D341Med (cell line): ENCODE results near the gene TBK1.
"Not testable (repeated sequence)": the region's sequence is repeated elsewhere in the genome, so short reads cannot be mapped to it uniquely, and the experiment has no call there.

Source experiments
- DNase-seq: peaks from one replicate; pipeline ENCODE4 v3.0.0; 2012; ENCODE audit warnings: low spot score

Gene TBK1

DNA sequence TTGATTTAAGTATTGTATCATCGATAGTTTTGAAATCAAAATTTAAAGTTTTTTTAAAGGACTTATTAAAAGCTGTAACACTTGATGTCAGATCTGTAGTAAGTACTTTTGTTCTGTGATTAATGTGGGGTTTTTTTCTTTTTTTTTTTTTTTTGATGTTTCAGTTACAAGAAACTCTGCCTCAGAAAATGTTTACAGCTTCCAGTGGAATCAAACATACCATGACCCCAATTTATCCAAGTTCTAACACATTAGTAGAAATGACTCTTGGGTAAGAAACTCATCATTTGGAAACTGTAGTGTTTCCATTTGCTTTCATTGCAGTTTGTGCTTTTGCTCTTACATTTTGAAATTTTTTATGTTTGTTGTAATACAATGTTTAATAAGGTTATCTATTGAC, 45.6 kb downstream of the TBK1 start:
- DNase-seq: no peak

DNA sequence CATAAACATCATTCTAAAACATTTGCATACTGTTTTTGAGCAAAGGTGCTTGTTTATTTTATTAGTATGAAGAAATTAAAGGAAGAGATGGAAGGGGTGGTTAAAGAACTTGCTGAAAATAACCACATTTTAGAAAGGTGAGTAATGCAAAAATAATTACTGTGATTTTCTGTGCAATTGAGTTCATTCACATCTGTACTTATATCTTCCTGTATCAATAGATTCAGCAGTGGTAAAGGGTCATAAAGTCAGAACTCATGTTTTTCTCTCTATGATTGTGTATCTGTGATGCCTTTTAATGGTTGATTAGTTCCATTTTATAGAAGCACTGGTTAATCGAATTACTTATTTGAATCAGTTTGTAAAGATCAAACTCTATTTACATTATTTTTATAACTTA, 46.0 kb downstream of the TBK1 start:
- no peak for DNase-seq

DNA sequence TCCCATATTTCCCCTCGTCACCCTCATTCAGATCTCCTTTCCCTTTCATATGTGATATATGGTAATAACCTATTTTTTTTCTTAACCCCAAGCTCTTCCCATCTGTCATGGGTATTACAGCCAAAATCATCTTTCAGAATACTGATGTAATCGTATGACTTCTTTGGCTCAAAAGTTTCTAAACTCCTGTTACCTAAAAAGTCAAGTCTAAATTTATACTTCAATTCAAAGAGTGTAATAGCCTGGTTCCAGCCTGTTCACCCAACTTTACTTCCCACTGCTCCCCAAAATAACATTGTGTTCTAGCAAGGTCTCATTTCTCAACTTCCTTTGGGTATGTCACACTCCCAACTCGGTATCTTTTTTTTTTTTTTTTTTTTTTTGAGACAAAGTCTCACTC, 48.5 kb downstream of the TBK1 start:
- DNase-seq: no peak

DNA sequence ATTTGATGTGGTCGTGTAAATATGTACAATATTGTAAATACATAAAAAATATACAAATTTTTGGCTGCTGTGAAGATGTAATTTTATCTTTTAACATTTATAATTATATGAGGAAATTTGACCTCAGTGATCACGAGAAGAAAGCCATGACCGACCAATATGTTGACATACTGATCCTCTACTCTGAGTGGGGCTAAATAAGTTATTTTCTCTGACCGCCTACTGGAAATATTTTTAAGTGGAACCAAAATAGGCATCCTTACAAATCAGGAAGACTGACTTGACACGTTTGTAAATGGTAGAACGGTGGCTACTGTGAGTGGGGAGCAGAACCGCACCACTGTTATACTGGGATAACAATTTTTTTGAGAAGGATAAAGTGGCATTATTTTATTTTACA, 49.6 kb downstream of the TBK1 start:
- DNase-seq: no peak

DNA sequence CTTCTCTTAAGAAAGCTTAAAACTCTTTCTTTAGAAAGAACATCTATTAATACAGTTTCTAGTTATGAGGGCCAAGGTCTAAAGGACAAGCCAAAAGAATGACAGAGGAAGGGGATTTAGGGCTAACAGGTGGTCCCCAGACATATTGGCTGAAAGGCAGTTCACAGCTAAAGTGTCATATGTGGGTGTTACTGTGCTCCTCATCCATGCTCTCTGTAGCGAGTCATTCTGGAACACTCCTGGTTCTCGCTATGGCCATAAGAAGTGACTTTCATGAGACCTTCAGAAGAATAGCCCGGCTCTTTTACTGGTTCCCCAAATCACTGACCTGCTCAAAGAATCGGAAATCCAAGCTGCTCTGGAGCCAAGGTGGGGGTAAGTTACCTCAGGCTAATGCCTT, 55.0 kb downstream of the TBK1 start:
- DNase-seq: no peak

DNA sequence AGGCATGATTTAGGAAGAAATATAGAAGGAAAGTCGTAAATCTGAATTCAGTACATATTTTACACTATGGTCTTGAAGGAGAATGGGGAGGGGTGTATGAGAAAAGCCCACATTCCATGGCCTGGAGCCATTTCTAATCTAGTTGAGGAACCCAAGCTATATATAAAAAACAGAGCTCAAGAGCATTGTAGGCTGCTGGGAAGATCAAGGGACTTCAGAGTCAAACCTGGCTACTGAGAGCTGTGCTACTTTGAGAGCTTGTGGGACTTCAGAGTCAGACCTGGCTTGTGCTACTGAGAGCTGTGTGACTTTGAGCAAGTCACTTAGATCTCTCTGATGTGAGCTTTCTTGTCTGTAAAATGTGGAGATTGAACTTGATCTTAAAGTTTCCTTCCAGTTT, 58.7 kb downstream of the TBK1 start:
- no peak for DNase-seq

DNA sequence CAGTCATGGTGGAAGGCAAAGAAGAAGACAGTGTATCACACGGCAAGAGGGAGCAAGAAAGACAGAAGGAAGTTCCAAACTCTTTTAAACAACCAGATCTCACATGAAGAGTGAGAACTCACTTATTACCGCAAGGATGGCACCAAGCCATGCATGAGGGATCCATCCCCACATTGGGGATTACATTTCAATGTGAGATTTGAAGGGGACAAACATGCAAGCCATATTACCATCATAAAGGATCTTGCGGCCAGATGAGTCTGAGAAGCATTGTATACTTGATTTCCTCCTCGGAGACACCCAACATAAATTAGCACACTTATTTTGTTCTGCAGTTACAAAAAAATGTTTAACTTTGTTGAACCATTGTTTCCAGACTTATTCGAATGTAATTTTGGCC, 66.5 kb downstream of the TBK1 start:
- DNase-seq: no peak

DNA sequence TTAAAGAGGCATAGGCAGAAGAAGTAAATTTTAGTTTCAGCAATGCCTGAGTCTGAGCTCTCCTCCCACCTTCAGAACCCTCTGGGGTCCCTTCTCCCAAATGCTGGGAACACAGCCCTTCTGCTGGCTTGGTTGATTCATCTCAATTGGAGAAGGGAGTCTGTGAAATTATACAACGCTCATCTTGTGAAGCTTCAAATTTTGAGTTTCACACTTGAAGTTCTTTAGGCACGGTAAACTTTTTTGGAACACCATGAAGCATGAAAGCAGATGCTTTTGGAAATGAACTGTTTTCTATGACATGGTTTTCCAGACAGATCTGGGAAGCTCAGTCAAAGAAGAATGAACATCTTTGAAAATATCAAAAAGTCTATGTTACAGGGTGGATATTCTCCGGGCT, 69.9 kb downstream of the TBK1 start:
- no peak for DNase-seq

DNA sequence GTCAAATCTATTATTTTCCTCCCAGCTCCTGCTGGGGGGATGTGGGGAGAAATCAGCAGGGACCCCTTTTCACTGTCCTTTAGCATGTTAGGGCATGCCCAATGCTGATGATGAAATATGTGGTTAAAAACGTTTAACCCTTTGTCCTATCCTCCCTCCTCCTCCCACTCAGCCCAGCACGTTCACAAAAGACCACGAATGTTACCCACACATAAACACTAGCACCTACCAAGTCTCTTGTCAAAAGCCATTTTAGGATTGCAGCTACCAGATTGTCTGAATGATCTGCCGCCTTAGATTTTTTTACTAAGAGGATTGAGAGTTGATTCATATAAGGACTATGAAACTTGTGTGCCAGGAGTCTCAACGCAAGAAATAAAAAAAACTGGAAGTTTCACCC, 70.4 kb downstream of the TBK1 start:
- DNase-seq: no peak

DNA sequence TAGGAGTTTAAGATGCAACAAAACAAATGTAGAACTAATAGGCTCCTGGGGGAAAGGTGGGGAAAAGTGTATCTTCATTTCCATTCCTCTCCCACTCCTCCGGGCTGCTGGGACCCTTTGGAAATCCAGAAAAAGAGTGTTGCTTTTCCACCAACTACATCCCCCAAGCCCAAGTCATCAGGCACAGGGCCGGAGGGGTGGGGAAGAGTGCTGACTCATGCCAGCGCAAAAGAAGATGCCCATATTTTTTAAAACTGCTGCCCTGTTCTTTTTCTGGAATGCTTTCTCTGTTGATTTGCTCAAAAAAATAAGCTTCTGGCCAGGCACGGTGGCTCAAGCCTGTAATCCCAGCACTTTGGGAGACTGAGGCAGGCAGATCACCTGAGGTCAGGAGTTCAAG, 70.9 kb downstream of the TBK1 start:
- no peak for DNase-seq

DNA sequence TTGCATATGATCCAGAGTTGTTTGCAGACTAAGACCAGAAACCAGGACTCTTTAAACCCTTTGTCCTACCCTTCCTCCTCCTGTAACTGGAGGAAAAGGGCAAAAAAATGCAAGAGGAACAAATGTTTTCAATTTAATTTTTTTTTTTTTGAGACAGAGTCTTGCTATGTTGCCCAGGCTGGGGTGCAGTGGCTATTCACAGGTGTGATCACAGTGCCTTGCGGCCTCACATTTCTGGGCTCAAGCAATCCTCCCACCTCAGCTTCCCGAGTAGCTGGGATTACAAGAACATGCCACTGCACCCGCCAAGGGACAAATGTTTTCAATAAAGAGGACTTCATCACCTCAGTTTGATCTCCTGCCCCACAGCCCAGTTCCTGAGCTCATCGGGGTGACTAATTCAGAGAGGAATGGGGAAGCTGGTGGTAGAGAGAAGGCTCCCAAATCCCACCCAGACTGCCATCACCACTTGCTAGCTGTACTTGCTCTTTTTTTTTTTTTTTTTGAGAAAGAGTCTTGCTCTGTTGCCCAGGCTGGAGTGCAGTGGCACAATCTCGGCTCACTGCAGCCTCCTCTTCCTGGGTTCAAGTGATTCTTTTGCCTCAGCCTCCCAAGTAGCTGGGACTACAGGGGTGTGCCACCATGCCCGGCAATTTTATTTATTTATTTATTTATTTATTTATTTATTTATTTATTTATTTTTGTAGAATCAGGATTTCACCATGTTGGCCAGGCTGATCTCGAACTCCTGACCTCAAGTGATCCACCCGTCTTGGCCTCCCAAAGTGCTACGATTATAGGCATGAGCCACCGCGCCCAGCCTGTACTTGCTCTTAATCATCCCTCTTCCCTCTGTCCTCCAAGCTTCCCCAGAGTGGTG, 71.9 kb downstream of the TBK1 start:
- not testable (repeated sequence) for DNase-seq

DNA sequence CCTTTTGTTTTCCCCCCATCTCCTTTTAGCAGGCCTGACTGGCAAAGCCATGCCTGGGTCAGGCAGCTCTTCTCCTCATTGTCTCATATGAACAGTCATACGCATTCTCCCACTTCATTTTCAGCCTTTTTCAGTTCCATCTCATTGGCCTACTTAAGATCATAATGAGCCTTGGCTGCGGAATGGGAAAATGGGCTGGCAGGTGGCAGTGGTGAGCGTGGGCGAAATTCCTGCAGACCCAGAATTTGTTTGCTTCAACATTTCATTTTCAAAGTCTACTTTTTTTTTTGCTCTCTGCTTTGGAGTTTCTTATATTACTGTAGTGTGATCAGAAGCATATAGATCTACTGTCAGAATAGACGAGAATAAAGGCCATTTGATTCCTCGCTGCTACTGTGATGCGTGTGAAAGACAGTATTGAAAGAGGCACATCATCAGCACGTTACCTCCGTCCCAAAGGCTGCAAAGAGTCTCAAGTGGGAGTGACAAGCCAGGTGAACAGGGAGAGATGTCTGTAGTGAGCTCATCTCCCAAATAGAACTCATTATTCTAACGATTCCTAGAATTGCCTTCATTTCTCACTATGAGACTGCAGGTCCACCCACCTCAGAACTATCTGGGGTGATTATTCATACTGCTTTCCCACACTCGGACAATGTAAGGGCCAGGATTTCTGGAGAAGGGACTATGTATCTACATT, 73.7 kb downstream of the TBK1 start:
- DNase-seq: no peak

DNA sequence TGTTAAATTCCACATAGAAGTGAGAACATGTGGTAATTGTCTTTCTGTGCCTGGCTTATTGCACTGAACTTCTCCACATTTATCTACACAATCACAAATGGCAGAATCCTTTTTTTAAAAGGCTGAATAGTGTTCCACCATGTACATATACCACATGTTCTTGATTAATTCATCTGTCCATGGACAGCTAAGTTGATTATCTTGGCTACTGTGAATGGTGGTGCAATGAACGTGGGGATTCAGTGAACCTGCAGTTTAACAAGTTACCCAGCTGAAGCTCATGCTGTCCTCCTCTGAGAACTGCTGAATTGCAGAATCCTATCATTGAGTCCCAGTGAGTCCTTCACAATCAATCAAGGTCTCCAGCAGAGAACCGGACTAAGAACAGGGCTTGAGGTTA, 74.9 kb downstream of the TBK1 start:
- DNase-seq: no peak

DNA sequence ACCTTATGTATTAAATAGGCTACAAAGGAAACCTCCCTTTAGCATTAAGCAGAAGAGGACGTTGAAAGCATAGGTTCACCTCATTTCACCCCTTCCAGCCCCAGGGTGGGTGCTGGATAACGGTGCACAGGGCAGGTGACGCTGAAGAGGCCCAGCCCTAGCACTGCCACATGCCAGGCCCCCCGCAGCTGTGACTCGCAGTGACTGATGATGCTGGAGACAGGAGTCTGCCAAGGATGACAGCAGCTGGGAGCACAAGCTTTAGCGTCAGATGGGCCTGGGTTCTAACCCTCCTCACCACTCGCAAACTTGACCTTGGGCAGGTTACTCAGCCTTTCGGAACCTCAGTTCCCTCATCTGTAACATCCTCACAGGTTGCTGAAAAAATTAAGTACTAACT, 76.7 kb downstream of the TBK1 start:
- DNase-seq: no peak

DNA sequence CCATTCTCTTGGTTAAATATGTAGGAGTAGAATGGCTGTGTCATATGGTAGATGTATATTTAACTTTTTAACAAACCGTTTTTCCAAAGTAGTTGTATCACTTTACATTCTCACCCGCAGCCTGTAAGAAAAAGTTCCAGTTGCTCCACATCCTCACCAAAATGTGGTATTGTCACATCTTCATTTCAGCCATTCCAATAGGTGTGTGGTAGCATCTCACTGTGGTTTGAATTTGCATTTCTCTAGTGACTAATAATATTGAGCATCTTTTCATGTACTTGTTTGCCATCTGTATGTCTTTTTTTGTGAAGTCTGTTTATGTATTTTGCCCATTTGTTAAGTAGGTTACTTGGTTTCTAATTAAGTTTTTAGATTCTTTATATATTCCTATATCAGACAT, 78.6 kb downstream of the TBK1 start:
- DNase-seq: no peak

DNA sequence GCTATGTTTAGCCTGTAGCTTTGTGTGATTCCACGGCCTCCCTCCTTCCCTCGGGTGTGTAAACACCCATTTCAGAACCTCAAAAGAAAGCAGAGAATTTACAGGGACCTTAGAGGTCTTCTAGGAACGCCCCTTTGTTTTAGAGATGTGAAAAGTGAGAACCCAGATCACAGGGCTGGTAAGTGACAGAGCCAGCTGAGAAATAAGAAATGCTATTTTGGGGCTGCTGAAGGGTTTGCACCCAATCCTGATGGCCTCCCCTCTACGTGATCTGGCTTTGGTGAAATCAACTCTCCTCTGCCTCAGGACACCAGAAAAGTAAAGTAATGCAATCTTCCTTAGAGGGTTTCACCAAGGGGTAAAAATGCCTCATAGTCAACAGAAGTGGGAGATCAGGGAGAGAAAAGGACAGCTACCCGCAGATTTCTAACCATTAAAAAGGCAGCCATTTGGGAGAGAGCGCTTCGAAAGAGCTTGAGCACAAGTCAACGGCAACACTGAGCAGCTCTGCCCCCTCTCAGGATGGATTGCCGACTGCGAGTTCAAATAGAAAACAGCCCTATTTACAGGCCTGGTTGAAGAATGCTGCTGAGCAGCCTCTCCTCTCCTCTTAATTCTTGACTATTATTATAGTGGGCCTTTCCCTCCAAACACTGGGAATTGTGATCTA, 79.9 kb downstream of the TBK1 start:
- DNase-seq: no peak

DNA sequence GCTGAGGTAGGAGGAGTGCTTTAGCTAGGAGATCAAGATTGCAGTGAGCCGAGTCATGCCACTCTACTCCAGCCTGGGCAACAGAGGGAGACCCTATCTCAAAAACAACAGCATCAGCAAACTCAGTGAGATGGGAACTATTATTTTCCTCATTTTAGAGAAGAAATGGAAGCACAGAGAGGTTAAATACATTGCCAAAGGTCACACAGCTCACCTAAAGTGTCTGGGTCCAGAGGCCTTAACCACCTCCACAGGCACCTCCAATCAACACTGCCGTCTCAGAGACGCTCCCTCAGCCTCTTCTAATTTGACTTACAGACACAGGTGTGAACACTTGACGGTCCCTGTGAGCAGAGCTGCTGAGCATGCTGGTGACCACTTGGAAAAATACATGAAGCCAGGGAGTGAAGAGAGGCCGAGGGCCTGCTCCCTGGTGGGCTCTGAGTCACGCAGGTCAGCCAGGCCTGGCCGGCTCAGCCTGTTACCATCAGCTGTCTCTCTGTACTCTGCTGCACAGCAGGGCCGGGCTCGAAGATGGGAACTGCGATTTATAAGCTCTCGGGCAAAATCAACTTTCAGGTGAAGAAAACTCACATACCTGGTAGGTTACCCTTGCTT, 80.9 kb downstream of the TBK1 start:
- no peak for DNase-seq

DNA sequence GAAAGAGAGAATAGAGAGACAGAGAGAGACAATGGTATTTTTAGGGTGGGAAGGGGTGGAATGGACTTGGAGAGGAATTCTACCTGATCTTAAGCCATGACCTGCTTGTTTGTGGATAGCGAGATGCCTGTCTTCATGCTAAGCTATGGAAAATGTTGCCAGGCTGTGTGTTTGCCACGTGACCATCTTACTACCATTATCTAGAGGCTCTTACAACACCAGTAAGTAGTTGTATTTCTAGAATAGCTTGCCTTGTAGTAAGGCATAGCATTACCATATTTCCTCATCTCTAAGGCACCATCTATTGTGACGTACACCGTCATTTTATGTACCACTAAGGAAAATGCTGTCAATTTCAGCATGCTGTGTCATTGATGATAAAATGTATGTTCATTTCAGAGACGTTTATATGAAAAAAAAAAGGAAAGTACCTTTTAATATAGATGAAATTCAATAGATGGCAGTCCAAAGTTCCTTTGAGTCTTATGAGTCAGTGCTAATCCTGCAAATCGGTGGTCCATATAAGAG, 82.8 kb downstream of the TBK1 start:
- DNase-seq: no peak

DNA sequence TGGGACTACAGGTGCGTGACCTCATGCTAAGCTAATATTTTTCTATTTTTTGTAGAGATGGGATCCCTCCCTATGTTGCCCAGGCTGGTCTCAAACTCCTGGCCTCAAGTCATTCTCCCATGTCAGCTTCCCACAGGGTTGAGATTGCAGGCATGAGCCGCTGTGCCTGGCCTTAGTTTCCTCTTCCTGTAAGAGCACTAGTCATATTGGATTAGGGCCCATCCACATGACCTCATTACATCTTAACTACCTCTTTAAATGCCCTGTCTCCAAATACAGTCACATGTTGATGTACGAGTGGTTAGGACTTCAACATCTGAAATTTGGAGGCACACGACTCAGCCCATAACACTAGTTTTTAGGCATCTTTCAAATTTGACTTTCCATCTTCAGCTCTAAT, 86.2 kb downstream of the TBK1 start:
- no peak for DNase-seq

DNA sequence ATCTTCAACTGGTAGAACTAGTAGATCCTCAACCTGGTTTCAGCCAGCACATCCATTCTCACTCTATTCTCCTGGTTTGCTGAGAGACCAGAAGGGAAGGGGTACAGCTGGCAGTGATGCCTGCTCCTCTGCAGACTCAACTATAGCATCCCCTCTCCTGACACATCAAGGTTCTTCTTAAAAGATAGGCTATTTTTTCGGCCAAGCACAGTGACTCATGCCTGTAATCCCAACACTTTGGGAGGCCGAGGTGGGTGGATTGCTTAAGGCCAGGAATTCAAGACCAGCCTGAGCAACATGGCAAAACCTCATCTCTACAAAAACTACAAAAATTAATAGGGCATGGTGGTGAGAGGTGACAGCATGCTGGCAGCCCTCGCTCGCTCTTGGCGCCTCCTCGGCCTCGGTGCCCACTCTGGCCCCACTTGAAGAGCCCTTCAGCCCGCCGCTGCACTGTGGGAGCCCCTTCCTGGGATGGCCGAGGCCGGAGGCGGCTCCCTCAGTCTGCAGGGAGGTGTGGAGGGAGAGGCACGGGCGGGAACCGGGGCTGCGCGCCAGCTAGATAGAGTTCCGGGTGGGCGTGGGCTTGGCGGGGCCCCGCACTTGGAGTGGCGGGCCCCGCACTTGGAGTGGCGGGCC, 90.6 kb downstream of the TBK1 start:
- not testable (repeated sequence) for DNase-seq

DNA sequence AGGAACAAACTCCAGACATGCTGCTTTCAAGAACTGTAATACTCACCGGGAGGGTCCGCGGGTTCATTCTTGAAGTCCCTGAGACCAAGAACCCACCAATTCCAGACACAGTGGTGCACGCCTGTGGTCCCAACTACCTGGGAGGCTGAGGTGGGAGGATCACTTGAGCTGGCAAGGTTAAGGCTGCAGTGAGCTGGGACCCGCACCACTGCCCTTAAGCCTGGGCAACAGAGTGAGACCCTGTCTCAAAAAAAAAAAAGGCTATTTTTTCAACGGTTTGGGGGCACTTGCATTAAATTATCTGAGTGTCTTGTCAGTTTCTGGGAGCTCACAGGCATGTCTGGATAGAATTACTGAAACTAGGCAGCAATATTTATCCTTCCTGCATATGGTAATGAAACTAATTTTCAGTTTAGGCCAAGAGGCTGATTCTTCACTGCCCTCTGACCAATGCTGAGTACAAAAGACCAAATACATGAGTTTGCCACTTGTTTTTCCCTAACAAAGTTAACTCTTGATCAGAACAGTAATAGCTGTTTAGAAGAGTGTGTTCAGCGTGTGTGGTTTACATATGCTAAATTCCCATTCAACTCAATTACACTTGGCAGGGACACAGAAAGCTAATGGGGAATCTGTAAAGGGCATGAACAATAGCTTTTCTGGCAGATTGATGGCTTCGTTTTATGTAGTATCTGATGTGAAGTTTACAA, 92.6 kb downstream of the TBK1 start:
- no peak for DNase-seq

DNA sequence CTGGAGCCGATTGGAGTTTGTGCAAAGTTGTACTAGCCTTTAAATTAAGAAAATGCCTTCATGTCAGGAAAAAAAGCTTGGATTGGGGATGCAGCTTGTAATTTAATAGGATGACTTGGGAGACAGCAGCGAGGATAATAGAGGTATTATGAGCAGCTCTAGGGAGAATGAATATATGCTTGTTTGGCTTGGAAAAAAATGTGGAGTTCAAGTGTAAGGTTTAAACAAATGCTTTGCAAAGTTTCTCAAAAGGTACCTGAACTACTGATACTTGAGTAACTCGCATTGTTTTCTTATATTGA, 93.1 kb downstream of the TBK1 start:
- DNase-seq: no peak
